Liver (tissue), 9 donors: ENCODE results near the gene SLC38A1. TPM values are rescaled to one million over a fixed set of nuclear protein-coding genes. Genes with fewer than 3 reads are reported as not detected.

Experiments used
- DNase-seq: peaks from one replicate; pipeline ENCODE4 v3.0.0-alpha.2; 2017; ENCODE audit warnings: low spot score
- H3K27ac ChIP-seq, 2 donors: one replicate each; pipeline ENCODE4 v1.7.0; 2013; ENCODE audit warnings: inconsistent platforms in 2 of 2, low read length in 2 of 2, control low read depth in 1 of 2, low read depth in 1 of 2, mild to moderate bottlenecking in 1 of 2
- H3K27me3 ChIP-seq, 4 donors: one replicate each; pipeline versions ENCODE4 v1.6.1 to v1.7.0; 2013; ENCODE audit warnings: low read length in 3 of 4, inconsistent platforms in 1 of 4, mild to moderate bottlenecking in 1 of 4, moderate library complexity in 1 of 4; ENCODE audit not compliant: control insufficient read depth in 4 of 4, insufficient read depth in 4 of 4
- H3K36me3 ChIP-seq, 4 donors: one replicate each; pipeline versions ENCODE4 v1.6.1 to v1.7.0; 2013; ENCODE audit warnings: low read length in 3 of 4, mild to moderate bottlenecking in 3 of 4, low read depth in 1 of 4, moderate library complexity in 1 of 4; ENCODE audit not compliant: control insufficient read depth in 4 of 4, insufficient read depth in 3 of 4
- H3K4me1 ChIP-seq, 4 donors: one replicate each; pipeline versions ENCODE4 v1.6.1 to v1.7.0; 2013; ENCODE audit warnings: low read length in 3 of 4, mild to moderate bottlenecking in 3 of 4, moderate library complexity in 1 of 4; ENCODE audit not compliant: control insufficient read depth in 4 of 4, insufficient read depth in 4 of 4
- H3K4me3 ChIP-seq, 3 donors: one replicate each; pipeline versions ENCODE4 v1.6.1 to v1.7.0; 2013; ENCODE audit warnings: low read length in 3 of 3, control low read depth in 1 of 3, low read depth in 1 of 3, mild to moderate bottlenecking in 1 of 3
- H3K9ac ChIP-seq, 2 donors: one replicate each; pipeline ENCODE4 v1.7.0; 2013; ENCODE audit warnings: low read length in 2 of 2, mild to moderate bottlenecking in 2 of 2, moderate library complexity in 2 of 2, control low read depth in 1 of 2, low read depth in 1 of 2
- H3K9me3 ChIP-seq, 4 donors: one replicate each; pipeline versions ENCODE4 v1.6.1 to v1.7.0; 2013; ENCODE audit warnings: low read length in 3 of 4; ENCODE audit not compliant: control insufficient read depth in 4 of 4
- ATF3 ChIP-seq: IDR thresholded peaks from 2 replicates; pipeline ENCODE4 v1.6.1; 2016; ENCODE audit warnings: antibody characterized with exemption
- CTCF ChIP-seq: fragments of 150-350 bp; IDR thresholded peaks from 2 replicates; pipeline ENCODE4 v1.5.1; 2017; ENCODE audit warnings: improper control_type of control experiment, low read depth, low read length; ENCODE audit not compliant: missing input control
- EGR1 ChIP-seq, 2 donors: IDR thresholded peaks; 2 replicates each; pipeline ENCODE4 v1.6.1; 2016 to 2018; ENCODE audit warnings: antibody characterized with exemption in 2 of 2, low read depth in 2 of 2
- FOXA1 ChIP-seq: IDR thresholded peaks from 2 replicates; pipeline ENCODE4 v1.6.1; 2016; ENCODE audit warnings: antibody characterized with exemption
- FOXA2 ChIP-seq: IDR thresholded peaks from 2 replicates; pipeline ENCODE4 v1.6.1; 2016; ENCODE audit warnings: antibody characterized with exemption
- GABPA ChIP-seq, 2 donors: IDR thresholded peaks in 1 of 2; conservative IDR thresholded peaks in 1 of 2; 2 replicates each; pipeline ENCODE4 v1.6.1; 2016; ENCODE audit warnings: antibody characterized with exemption in 2 of 2, mild to moderate bottlenecking in 1 of 2, moderate library complexity in 1 of 2
- HNF4A ChIP-seq, 2 donors: conservative IDR thresholded peaks; 2 replicates each; pipeline ENCODE4 v1.6.1; 2016; ENCODE audit warnings: antibody characterized with exemption in 2 of 2, mild to moderate bottlenecking in 2 of 2
- HNF4G ChIP-seq: IDR thresholded peaks from 2 replicates; pipeline ENCODE4 v1.6.1; 2016; ENCODE audit warnings: antibody characterized with exemption
- JUND ChIP-seq, 2 donors: IDR thresholded peaks; 2 replicates each; pipeline ENCODE4 v1.6.1; 2016; ENCODE audit warnings: antibody characterized with exemption in 2 of 2
- MAX ChIP-seq: IDR thresholded peaks from 2 replicates; pipeline ENCODE4 v1.6.1; 2016; ENCODE audit warnings: antibody characterized with exemption
- NR2F2 ChIP-seq: IDR thresholded peaks from 2 replicates; pipeline ENCODE4 v1.6.1; 2016; ENCODE audit warnings: antibody characterized with exemption
- RAD21 ChIP-seq, 2 donors: IDR thresholded peaks; 2 replicates each; pipeline ENCODE4 v1.6.1; 2016; ENCODE audit warnings: antibody characterized with exemption in 2 of 2, mild to moderate bottlenecking in 2 of 2
- RXRA ChIP-seq, 2 donors: IDR thresholded peaks; 2 replicates each; pipeline ENCODE4 v1.6.1; 2017 to 2018; ENCODE audit warnings: antibody characterized with exemption in 2 of 2, mild to moderate bottlenecking in 1 of 2
- SP1 ChIP-seq: IDR thresholded peaks from 2 replicates; pipeline ENCODE4 v1.6.1; 2018; ENCODE audit warnings: antibody characterized with exemption, mild to moderate bottlenecking
- TAF1 ChIP-seq: conservative IDR thresholded peaks from 2 replicates; pipeline ENCODE4 v1.6.1; 2016; ENCODE audit warnings: antibody characterized with exemption, mild to moderate bottlenecking
- YY1 ChIP-seq: IDR thresholded peaks from 2 replicates; pipeline ENCODE4 v1.6.1; 2016; ENCODE audit warnings: antibody characterized with exemption, mild to moderate bottlenecking
- ZBTB33 ChIP-seq: IDR thresholded peaks from 2 replicates; pipeline ENCODE4 v1.6.1; 2016; ENCODE audit warnings: antibody characterized with exemption
- WGBS: extraction: QIAGEN DNeasy Blood & Tissue Kit; methylation state at CpG from one replicate; pipeline ENCODE4 v1.1.7; 2013; 5-methylcytosine and 5-hydroxymethylcytosine counted together
- polyA plus RNA-seq, 2 donors: library from polyadenylated mRNA; stranded (reverse) in 1 of 2; unstranded in 1 of 2; fragments of 200-250 nt in 1 of 2; fragments of >200 nt in 1 of 2; fragmentation: Nextera tagmentation in 1 of 2; extraction: Ambion mirVana in 1 of 2; gene quantifications; one replicate each; pipeline versions ENCODE4 v1.2.1 to v1.2.3, GENCODE V29; 2013 to 2015
- total RNA-seq, 2 donors: library from RNA; depleted of rRNA; stranded (reverse); fragments of >200 nt; gene quantifications; one replicate each; pipeline ENCODE4 v1.2.3, GENCODE V29; 2014
- donor health status: healthy.
- donor health status: healthy.
- donor health status: healthy.
- donor health status: healthy.
- donor health status: healthy.

SLC38A1 gene
- total and polyA plus RNA-seq, 4 donors, result 6.2 to 14.9 (median 9.6) TPM

GRCh38 chr12:46168426-46168825 lies 100.4 kb downstream of the SLC38A1 start:
- TF ChIP-seq MAX (no peak), CTCF (no peak), FOXA2 (no peak), SP1 (no peak), RXRA (IDR thresholded peaks at IDR 0.05) (no peak), HNF4G (no peak), RAD21 (IDR thresholded peaks at IDR 0.05) (no peak), JUND (IDR thresholded peaks at IDR 0.05) (no peak), GABPA (IDR thresholded peaks at IDR 0.05 in 1 of 2, conservative IDR thresholded peaks at IDR 0.05 in 1 of 2) (no peak), TAF1 (no peak), NR2F2 (no peak), EGR1 (IDR thresholded peaks at IDR 0.05; ENCODE audit: low read depth in 2 of 2) (no peak)
- H3K9me3 ChIP-seq, result no peaks in the 10 kb centered on the region
- no peak overlapping the region for H3K4me3 ChIP-seq
- H3K27me3 ChIP-seq, result no peaks in the 10 kb centered on the region
- no peaks in the 10 kb centered on the region for H3K36me3 ChIP-seq
- DNase-seq, result no peak
- H3K4me1 ChIP-seq, result no peaks in the 10 kb centered on the region
- H3K27ac ChIP-seq, result no peak overlapping the region
- H3K9ac ChIP-seq, result no peak overlapping the region

GRCh38 chr12:46167412-46167811 lies 101.4 kb downstream of the SLC38A1 start:
- TF ChIP-seq JUND (IDR thresholded peaks at IDR 0.05) (no peak), TAF1 (no peak), ZBTB33 (no peak), NR2F2 (no peak), CTCF (no peak), HNF4G (no peak), GABPA (IDR thresholded peaks at IDR 0.05 in 1 of 2, conservative IDR thresholded peaks at IDR 0.05 in 1 of 2) (no peak), HNF4A (conservative IDR thresholded peaks at IDR 0.05) (no peak), ATF3 (no peak), YY1 (no peak), FOXA1 (no peak), RXRA (IDR thresholded peaks at IDR 0.05) (no peak)
- Histone ChIP-seq H3K9me3 (no peaks in the 10 kb centered on the region), H3K4me1 (no peaks in the 10 kb centered on the region), H3K27me3 (no peaks in the 10 kb centered on the region), H3K36me3 (no peaks in the 10 kb centered on the region), H3K27ac (no peak overlapping the region), H3K9ac (no peak overlapping the region), H3K4me3 (no peak overlapping the region)
- DNase-seq, result no peak
- WGBS, result 93% methylated on average over 2 of the region's 2 CpGs
